Measurements from ENCODE around the gene FA2H.

FA2H gene

GRCh38 chr16:74778646-74779045, 4.0 kb upstream of the FA2H start:
- no peak for TF ChIP-seq CTCF (IDR thresholded peaks at IDR 0.05; ENCODE audit: extremely low read depth, missing control alignments)
- no peak for DNase-seq (ENCODE audit: low spot score)

GRCh38 chr16:74776926-74777325, 2.3 kb upstream of the FA2H start:
- TF ChIP-seq CTCF (IDR thresholded peaks at IDR 0.05; ENCODE audit: extremely low read depth, missing control alignments): no peak
- DNase-seq (ENCODE audit: low spot score): no peak

- TF ChIP-seq CTCF (IDR thresholded peaks at IDR 0.05; ENCODE audit: extremely low read depth, missing control alignments): no peak
- DNase-seq (ENCODE audit: low spot score): no peak
Observed at GRCh38 chr16:74775255-74775654, 635 bp upstream of the FA2H start.

GRCh38 chr16:74773446-74774222, 986 bp downstream of the FA2H start:
- no peak for TF ChIP-seq CTCF (IDR thresholded peaks at IDR 0.05; ENCODE audit: extremely low read depth, missing control alignments)
- no peak for DNase-seq (ENCODE audit: low spot score)

- no peak for TF ChIP-seq CTCF (IDR thresholded peaks at IDR 0.05; ENCODE audit: extremely low read depth, missing control alignments)
- DNase-seq (ENCODE audit: low spot score): peak; percentile 84
Observed at GRCh38 chr16:74771656-74772315, 2.8 kb downstream of the FA2H start.

- no peak for DNase-seq (ENCODE audit: low spot score)
- TF ChIP-seq CTCF (IDR thresholded peaks at IDR 0.05; ENCODE audit: extremely low read depth, missing control alignments): no peak
Observed at GRCh38 chr16:74770831-74771526, 3.6 kb downstream of the FA2H start.
